BLaER1 treated with 17β-estradiol and CSF1 and Interleukin-3, amounts not matched to agents 10 nM and 100 nM (cell line): ENCODE measurements around the gene KRTAP5-2.

Source experiments
- H3K27ac ChIP-seq, 11 experiments: shearing (Covaris generic); formaldehyde crosslinking; 2 replicates each; pipeline ENCODE4 v1.8.1; 2022
- H3K27me3 ChIP-seq, 11 experiments: shearing (Covaris generic); formaldehyde crosslinking; 2 replicates each; pipeline ENCODE4 v1.8.1; 2022
- H3K36me3 ChIP-seq, 11 experiments: shearing (Covaris generic); formaldehyde crosslinking; 2 replicates each; pipeline ENCODE4 v1.8.1; 2022
- H3K4me1 ChIP-seq, 10 experiments: shearing (Covaris generic); formaldehyde crosslinking; 2 replicates each; pipeline ENCODE4 v1.8.1; 2022
- H3K4me2 ChIP-seq, 11 experiments: shearing (Covaris generic); formaldehyde crosslinking; 2 replicates each; pipeline ENCODE4 v1.8.1; 2022
- H3K4me3 ChIP-seq, 10 experiments: shearing (Covaris generic); formaldehyde crosslinking; 2 replicates each; pipeline ENCODE4 v1.8.1; 2022
- H3K9ac ChIP-seq, 11 experiments: shearing (Covaris generic); formaldehyde crosslinking; 2 replicates each; pipeline ENCODE4 v1.8.1; 2022
- H3K9me3 ChIP-seq, 11 experiments: shearing (Covaris generic); formaldehyde crosslinking; replicated peaks in 1 of 11; 2 replicates each; pipeline ENCODE4 v1.8.1; 2022
- H4K20me1 ChIP-seq, 11 experiments: shearing (Covaris generic); formaldehyde crosslinking; 2 replicates each; pipeline ENCODE4 v1.8.1; 2022
- Cebpa-rat ChIP-seq, 11 experiments: shearing (Covaris generic); IDR thresholded peaks; 2 replicates each; pipeline ENCODE4 v1.8.1; 2022

The KRTAP5-2 gene

GRCh38 chr11:1640076-1640946 lies 42.2 kb upstream of the KRTAP5-2 start:
- H3K4me1 ChIP-seq, result peaks cover 5 to 8% (median 7%) of the 10 kb centered on the region in 10 experiments; a peak in 18 of 20 replicates
- H3K27me3 ChIP-seq, result peaks cover 0 to 26% (median 13%) of the 10 kb centered on the region in 11 experiments; a peak in 14 of 22 replicates
- H3K27ac ChIP-seq, result no peak overlapping the region
- H4K20me1 ChIP-seq, result peaks cover 0 to 15% (median 0%) of the 10 kb centered on the region in 11 experiments; a peak in 2 of 22 replicates
- TF ChIP-seq Cebpa-rat (IDR thresholded peaks at IDR 0.05), result no peak
- H3K4me3 ChIP-seq, result no peak overlapping the region
- no peaks in the 10 kb centered on the region for H3K36me3 ChIP-seq
- no peak overlapping the region for H3K4me2 ChIP-seq
- H3K9ac ChIP-seq, result no peak overlapping the region
- H3K9me3 ChIP-seq, result no peaks in the 10 kb centered on the region

- peaks cover 0 to 25% (median 12%) of the 10 kb centered on the region in 11 experiments; a peak in 12 of 22 replicates for H3K27me3 ChIP-seq
- H3K4me3 ChIP-seq, result no peak overlapping the region
These were observed 41.6 kb upstream of the KRTAP5-2 start for GRCh38 chr11:1639666-1640065.

GRCh38 chr11:1639102-1639620 lies 41.1 kb upstream of the KRTAP5-2 start:
- Histone ChIP-seq H3K4me1 (no peaks in the 10 kb centered on the region), H3K9me3 (no peaks in the 10 kb centered on the region), H3K4me2 (no peak overlapping the region), H3K27me3 (peaks cover 0 to 25% (median 12%) of the 10 kb centered on the region in 11 experiments; a peak in 12 of 22 replicates), H4K20me1 (peaks cover 0 to 15% (median 0%) of the 10 kb centered on the region in 11 experiments; a peak in 2 of 22 replicates), H3K4me3 (no peak overlapping the region), H3K36me3 (no peaks in the 10 kb centered on the region), H3K9ac (no peak overlapping the region), H3K27ac (no peak overlapping the region)
- TF ChIP-seq Cebpa-rat (IDR thresholded peaks at IDR 0.05), result no peak

More at GRCh38 chr11:1639666-1640065, 41.6 kb upstream of the KRTAP5-2 start:
- no peak overlapping the region for H3K27ac ChIP-seq
- peaks cover 0 to 15% (median 0%) of the 10 kb centered on the region in 11 experiments; a peak in 2 of 22 replicates for H4K20me1 ChIP-seq
- H3K4me2 ChIP-seq, result no peak overlapping the region
- no peak overlapping the region for H3K9ac ChIP-seq
- TF ChIP-seq Cebpa-rat (IDR thresholded peaks at IDR 0.05), result no peak
- H3K36me3 ChIP-seq, result no peaks in the 10 kb centered on the region
- H3K9me3 ChIP-seq, result no peaks in the 10 kb centered on the region
- peaks cover 0 to 1% (median under 1%) of the 10 kb centered on the region in 10 experiments; a peak in 10 of 20 replicates for H3K4me1 ChIP-seq

GRCh38 chr11:1638344-1638743 lies 40.2 kb upstream of the KRTAP5-2 start:
- H3K9ac ChIP-seq, result no peak overlapping the region
- H3K9me3 ChIP-seq, result no peaks in the 10 kb centered on the region
- H3K4me1 ChIP-seq, result no peaks in the 10 kb centered on the region
- H3K36me3 ChIP-seq, result no peaks in the 10 kb centered on the region
- H4K20me1 ChIP-seq, result peaks cover 0 to 15% (median 0%) of the 10 kb centered on the region in 11 experiments; a peak in 2 of 22 replicates
- H3K27me3 ChIP-seq, result peaks cover 0 to 24% (median 12%) of the 10 kb centered on the region in 11 experiments; a peak in 12 of 22 replicates
- H3K27ac ChIP-seq, result no peak overlapping the region
- H3K4me3 ChIP-seq, result no peak overlapping the region
- no peak overlapping the region for H3K4me2 ChIP-seq
- TF ChIP-seq Cebpa-rat (IDR thresholded peaks at IDR 0.05), result no peak

- no peak overlapping the region for H3K27ac ChIP-seq
- H3K27me3 ChIP-seq, result peaks cover 0 to 17% (median 11%) of the 10 kb centered on the region in 11 experiments; a peak in 11 of 22 replicates
- no peak for TF ChIP-seq Cebpa-rat (IDR thresholded peaks at IDR 0.05)
- H3K4me3 ChIP-seq, result no peak overlapping the region
- no peaks in the 10 kb centered on the region for H3K9me3 ChIP-seq
- no peaks in the 10 kb centered on the region for H3K36me3 ChIP-seq
- peaks cover 0 to 1% (median 0%) of the 10 kb centered on the region in 10 experiments; a peak in 3 of 20 replicates for H3K4me1 ChIP-seq
- peaks cover 0 to 15% (median 0%) of the 10 kb centered on the region in 11 experiments; a peak in 2 of 22 replicates for H4K20me1 ChIP-seq
- no peak overlapping the region for H3K4me2 ChIP-seq
- H3K9ac ChIP-seq, result no peak overlapping the region
These were observed 39.5 kb upstream of the KRTAP5-2 start for GRCh38 chr11:1637628-1638027.

GRCh38 chr11:1636291-1636950 lies 38.3 kb upstream of the KRTAP5-2 start:
- TF ChIP-seq Cebpa-rat (IDR thresholded peaks at IDR 0.05), result no peak
- Histone ChIP-seq H3K4me3 (no peak overlapping the region), H3K36me3 (no peaks in the 10 kb centered on the region), H3K4me2 (no peak overlapping the region), H3K4me1 (peaks cover 0 to 10% (median 2%) of the 10 kb centered on the region in 10 experiments; a peak in 8 of 20 replicates), H3K9ac (no peak overlapping the region), H3K27me3 (peaks cover 0 to 14% (median 11%) of the 10 kb centered on the region in 11 experiments; a peak in 11 of 22 replicates), H3K9me3 (no peaks in the 10 kb centered on the region), H4K20me1 (peaks cover 0 to 15% (median 0%) of the 10 kb centered on the region in 11 experiments; a peak in 2 of 22 replicates), H3K27ac (no peak overlapping the region)

- Histone ChIP-seq H3K9me3 (no peaks in the 10 kb centered on the region), H3K27ac (no peak overlapping the region), H4K20me1 (no peaks in the 10 kb centered on the region), H3K9ac (no peak overlapping the region), H3K4me2 (no peak overlapping the region), H3K27me3 (peaks cover 0 to 8% (median 0%) of the 10 kb centered on the region in 11 experiments; a peak in 2 of 22 replicates), H3K36me3 (no peaks in the 10 kb centered on the region), H3K4me3 (no peak overlapping the region), H3K4me1 (peaks cover 0 to 15% (median 4%) of the 10 kb centered on the region in 10 experiments; a peak in 9 of 20 replicates)
- TF ChIP-seq Cebpa-rat (IDR thresholded peaks at IDR 0.05), result no peak
These were observed 35.8 kb upstream of the KRTAP5-2 start for GRCh38 chr11:1633864-1634263.

GRCh38 chr11:1632053-1632714 lies 34.1 kb upstream of the KRTAP5-2 start:
- Histone ChIP-seq H3K9ac (no peak overlapping the region), H3K36me3 (no peaks in the 10 kb centered on the region), H3K27ac (no peak overlapping the region), H4K20me1 (no peaks in the 10 kb centered on the region), H3K4me2 (peak overlapping the region in 7 of 11 experiments; percentile 3 to 24 (median 9); a peak in 4 of 22 replicates), H3K27me3 (peaks cover 0 to 11% (median 0%) of the 10 kb centered on the region in 11 experiments; a peak in 3 of 22 replicates), H3K4me3 (no peak overlapping the region), H3K9me3 (no peaks in the 10 kb centered on the region), H3K4me1 (peaks cover 0 to 16% (median 4%) of the 10 kb centered on the region in 10 experiments; a peak in 9 of 20 replicates)
- TF ChIP-seq Cebpa-rat (IDR thresholded peaks at IDR 0.05), result no peak
